HG03135 (cell line): ENCODE measurements around the gene TTC3.
"Not testable (repeated sequence)": the region's sequence is repeated elsewhere in the genome, so short reads cannot be mapped to it uniquely, and the experiment has no call there.

Source experiments
- ATAC-seq: cut with Tn5 transposase; IDR thresholded peaks from one replicate; pipeline ENCODE4 v1.9.1; 2021; ENCODE audit warnings: mild to moderate bottlenecking, moderate library complexity; ENCODE audit not compliant: unreplicated experiment

The TTC3 gene

DNA sequence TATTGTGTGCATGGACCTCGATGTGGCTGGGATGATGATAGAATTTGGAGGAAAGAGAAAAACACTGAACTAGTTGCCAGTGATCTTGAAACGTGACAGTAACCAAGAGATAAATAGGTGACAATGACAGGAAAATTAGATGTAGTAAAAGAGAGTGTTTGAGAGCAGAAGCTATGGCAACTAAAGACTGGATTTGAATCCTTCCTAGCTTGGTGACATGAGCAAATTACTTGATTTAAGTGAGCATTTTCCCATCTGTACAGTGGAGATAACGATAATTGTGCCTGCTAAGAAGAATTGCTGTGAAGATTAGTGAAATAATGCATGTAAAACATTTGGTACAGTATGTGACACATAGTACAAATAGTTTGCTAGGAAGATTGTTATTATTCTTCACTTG lies 12.7 kb downstream of the TTC3 start:
- ATAC-seq: no peak

DNA sequence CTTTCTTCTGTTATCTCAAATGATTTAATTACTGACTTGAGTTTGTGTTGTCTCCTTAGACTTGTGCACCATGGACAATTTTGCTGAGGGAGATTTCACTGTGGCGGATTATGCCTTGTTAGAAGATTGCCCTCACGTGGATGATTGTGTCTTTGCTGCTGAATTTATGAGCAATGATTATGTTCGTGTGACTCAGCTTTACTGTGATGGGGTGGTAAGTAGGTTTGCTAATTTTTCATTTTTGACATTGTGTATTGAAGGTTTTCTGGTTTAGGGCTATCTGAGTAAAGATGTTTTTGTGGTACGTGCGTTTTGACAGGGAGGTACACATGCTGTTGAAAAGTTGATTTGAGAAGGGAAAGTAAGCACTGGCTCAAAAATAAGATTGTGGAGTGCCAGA lies 14.1 kb downstream of the TTC3 start:
- no peak for ATAC-seq

DNA sequence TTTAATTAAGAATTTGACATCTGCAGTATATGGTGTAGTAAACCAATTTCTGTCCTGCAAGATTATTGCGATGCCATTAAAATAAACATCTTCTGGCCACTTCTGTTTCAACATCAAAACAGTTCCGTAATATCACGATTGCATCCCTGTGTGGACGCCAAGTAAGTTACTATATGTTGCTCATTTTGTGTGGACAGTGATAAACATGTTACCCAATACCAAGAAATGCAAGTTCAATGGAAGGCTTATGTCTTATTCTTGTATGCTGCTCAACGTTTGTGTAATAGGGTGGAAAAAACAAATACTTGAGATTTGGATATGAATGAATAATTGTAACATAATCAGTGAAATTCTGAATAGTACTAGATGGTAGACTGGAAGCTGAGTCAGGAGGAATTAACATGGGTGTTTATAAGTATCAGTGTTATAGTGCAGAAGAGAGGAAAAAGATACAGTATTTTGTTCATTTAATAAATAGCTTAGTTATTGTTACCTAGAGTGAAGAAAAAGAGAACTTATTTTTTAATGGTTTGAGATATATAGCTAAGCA lies 15.2 kb downstream of the TTC3 start:
- no peak for ATAC-seq

DNA sequence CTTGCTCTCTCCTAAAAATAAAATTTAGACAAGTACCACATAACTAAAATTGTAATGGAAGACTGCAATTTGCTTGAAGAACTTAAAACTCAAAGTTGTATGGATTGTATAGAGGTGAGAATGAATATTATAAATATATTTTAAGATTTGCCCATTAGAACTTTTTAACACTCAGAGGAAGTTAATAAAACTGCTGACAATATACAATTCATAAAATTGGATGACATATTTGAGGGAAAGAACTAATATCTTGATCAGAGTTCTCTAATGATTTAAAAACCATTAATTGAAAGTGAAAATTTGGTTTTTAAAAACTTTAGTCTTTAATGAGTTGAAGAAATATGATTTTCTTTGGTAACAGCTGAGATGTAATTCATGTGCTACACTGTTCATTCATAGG lies 20.9 kb downstream of the TTC3 start:
- no peak for ATAC-seq

DNA sequence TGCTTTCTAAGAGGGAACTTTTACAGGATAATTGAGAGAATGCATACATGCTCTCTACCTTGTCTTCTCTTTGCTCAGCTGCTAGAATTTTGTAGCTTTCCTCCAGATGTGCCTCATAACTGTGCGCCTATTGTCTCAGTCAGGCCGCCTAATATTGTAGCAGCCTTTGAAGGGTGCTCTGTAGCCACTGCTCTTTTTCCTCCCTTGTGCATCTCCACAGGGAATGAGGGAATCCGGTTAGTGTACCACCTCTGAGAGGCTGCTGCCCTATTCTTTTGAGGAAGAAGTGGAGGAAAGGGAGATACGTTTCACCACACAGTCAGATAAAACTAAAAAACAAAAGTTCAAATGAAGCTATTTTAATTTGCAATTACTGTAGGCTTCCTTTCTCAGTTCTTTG lies 22.8 kb downstream of the TTC3 start:
- ATAC-seq: no peak

DNA sequence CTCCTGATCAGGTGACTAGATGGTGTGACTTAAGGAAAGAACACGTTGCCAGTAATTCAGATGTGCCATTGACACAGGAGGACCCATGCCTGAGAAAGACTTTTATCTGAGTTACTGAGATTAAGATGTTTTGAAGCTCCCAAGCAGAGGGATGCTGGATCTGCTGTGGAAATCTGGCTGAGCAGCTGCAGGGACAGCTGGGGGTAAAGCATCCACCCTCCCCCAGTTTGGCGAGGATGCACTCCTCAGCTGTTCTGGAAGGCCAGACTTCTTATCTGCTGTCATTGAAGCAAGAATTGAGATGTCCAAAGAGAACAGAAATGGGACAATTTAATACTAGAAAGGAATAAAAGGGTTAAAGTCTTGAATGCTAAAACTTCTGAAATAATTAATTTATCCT lies 25.7 kb downstream of the TTC3 start:
- ATAC-seq: no peak

DNA sequence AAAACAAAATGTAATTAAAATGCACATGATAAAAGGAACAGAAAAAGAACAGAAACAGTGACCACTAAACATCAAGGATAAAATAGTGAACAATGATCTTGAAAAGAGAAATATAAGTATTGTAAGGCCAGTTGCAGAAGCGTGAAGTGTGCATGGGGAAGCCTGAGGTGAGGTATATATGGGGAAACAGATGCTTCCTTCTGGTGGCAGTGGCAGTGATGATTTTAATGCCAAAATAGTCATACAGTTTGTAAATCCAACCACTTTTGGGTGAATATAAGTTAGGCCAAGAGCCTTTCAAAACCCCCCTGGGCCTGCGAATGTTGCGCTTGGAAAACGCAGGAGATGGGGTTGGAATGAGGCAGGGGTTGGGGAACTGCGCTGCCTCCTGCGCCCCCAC lies 27.3 kb downstream of the TTC3 start:
- ATAC-seq: no peak

DNA sequence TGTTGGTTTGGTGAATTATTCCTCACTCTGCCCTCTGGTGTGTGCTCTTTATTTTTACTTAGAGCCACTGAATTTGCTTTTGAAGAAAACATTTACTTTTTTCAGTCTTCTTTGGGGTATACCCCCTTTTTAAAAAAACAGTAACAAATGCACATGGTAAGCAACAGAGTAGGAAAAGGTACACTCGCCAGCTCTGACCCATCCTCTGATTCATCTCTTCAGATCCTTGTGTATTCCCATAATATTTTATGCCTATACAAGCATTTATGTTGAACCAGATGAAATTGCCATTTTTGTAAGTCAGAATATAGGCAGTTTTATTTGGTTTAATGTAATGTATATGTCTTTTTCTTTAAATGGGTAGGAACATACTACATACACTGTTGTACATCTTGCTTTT lies 28.3 kb downstream of the TTC3 start:
- ATAC-seq: no peak

DNA sequence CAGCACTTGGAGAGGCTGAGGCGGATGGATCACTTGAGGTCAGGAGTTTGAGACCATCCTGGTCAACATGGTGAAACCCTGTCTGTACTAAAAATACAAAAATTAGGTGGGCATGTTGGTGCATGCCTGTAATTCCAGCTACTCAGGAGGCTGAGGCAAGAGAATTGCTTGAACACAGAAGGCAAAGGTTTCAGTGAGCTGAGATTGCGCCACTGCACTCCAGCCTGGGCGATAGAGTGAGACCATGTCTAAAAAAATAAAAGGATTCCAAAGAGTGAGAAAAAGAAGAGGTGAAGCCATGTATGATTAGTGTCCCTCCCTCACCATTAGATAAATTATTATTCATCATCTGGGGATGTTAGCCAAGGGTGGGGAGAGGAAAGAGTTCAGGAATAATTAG lies 29.7 kb downstream of the TTC3 start:
- ATAC-seq: not testable (repeated sequence)

DNA sequence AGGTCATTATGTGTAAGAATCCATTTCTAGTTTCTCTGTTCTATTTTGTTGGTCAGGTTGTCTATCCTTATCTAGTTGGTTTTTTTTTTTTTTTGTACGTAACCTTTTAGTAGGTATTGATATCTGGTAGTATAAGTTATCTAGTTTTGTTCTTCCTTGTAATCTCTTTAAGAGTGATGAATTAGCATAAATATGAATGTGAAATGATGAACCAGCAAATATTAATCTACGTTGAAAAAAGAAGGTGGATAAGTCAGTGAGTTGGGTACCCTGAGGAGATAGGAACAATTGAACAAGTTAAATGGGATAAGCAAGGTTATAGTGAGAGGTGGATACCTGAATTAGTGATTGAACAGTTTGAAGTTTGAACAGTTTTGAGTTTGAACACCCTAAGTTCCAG lies 33.9 kb downstream of the TTC3 start:
- no peak for ATAC-seq

DNA sequence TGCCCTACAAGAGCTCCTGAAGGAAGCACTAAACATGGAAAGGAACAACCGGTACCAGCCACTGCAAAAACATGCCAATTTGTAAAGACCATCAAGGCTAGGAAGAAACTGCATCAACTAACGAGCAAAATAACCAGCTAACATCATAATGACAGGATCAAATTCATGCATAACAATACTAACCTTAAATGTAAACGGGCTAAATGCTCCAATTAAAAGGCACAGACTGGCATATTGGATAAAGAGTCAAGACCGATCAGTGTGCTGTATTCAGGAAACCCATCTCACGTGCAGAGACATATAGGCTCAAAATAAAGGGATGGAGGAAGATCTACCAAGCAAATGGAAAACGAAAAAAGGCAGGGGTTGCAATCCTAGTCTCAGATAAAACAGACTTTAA lies 38.0 kb downstream of the TTC3 start:
- not testable (repeated sequence) for ATAC-seq

DNA sequence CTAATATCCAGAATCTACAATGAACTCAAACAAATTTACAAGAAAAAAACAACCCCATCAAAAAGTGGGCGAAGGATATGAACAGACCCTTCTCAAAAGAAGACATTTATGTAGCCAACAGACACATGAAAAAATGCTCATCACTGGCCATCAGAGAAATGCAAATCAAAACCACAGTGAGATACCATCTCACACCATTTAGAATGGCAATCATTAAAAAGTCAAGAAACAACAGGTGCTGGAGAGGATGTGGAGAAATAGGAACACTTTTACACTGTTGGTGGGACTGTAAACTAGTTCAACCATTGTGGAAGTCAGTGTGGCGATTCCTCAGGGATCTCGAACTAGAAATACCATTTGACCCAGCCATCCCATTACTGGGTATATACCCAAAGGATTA lies 41.2 kb downstream of the TTC3 start:
- ATAC-seq: not testable (repeated sequence)

DNA sequence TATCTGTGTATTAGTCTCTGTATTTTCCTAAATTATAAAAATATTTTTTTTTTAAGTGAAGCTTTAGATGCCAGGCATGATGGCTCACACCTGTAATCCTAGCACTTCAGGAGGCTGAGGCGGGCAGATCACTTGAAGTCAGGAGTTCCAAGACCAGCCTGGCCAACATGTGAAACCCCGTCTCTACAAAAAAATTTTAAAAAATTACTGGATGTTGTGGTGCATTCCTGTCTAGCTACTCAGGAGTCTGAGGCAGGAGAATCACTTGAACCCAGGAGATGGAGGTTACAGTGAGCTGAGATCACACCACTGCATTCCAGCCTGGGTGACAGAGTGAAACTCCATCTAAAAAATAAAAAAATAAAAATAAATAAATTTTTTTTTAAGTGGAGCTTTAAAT lies 43.4 kb downstream of the TTC3 start:
- ATAC-seq: not testable (repeated sequence)

DNA sequence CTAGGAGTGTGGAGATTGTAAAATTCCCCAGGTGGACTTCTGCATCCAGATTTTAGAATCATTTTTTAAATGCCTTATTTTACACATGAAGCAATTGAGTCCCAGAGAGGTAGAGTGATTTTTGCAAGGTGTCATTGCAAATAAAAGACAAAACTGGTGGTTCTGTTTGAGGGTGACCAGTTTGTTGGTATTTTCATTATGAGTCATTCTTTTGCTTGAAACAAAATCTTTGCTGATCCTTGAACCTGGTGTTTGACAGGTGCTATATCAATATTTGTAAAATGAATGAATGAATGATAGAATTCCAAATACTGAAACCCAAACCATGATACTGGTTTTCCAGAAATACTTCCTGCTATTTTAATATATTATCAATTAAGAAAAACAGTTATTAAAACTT lies 44.1 kb downstream of the TTC3 start:
- ATAC-seq: no peak

DNA sequence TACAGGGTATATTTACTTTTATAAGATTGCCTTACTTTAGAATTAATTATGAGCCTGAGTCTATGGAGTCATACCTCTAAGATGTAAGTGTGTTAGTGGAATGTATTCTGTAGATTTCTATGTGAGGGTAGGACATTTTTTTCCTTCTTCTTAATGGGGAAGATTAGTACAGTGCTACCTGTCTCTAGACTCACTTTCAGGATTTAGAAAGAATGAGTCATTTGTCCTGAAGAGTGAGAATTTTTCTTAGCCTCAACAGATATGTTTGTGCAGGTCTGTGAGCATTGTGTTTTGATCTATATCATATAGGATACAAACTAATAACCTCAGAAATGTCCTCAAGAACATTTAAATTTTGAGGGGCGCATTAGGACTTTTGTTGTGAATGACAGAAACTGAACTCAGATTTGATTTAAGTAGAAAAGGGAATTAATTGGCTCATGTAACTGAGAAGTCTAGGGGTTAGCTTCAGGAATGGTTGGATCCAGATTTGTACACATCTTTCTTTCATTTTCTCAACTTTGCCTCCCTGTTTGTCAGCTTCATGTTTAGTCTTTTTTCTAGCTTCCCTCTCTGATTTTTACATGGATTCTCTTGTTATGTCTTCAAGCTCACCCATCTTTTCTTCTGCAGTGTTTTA lies 45.3 kb downstream of the TTC3 start:
- no peak for ATAC-seq

DNA sequence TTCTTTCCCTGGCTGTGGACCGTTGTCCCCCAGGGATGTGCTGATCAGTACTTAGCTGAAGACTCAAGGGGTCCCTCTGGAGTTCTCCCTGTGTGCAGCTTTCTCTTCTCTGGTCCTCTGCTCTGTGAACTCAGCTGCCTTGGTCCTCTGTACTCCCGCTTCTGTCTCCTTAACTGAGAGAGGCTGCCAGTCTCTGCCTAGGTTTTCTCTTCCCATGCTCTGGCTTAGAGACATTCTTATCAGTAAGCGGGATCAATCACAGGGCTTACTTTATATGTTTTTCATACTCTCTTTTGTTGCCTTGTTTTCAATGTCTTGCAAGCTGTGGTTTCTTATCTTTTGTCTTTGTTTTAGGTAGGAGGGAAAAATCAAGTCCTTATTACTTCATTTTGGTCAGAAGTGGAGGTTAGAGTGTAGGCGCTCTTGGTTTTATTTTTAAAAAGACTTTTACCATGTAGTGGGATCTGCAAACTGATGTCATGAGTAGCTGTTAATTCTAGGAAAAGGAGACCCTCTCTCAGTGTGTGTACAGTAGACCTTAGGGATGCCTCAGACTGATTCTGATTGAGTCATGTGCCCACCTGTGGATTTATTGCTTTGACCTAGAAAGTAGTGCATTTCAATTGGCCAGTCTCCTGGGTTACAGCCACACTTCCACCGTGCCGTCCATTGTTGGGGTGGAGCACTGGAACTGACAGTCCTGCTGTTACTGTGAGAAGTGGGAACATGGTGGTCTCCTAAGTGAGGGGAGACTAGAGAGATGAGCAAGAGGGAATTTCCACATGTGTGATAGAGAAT lies 46.6 kb downstream of the TTC3 start:
- no peak for ATAC-seq

DNA sequence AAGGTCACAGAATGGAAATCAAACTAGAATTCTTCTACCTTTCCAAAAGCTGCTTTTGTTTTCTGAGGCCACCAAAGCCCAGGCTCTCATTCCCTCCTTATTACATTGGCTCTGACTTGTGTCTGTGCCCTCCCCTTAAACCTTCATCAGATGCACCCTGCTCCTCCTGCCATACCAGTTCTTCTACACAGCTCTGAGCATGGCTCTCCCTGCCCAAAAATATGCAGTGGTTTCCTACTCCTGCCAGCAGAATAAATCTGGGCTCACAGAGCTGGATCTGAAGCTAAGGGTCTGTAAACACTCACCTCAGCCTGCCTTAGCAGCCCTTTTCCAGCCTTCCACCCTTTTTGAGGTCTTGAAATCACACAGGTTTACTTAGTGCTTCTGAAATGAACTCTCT lies 55.0 kb downstream of the TTC3 start:
- no peak for ATAC-seq

DNA sequence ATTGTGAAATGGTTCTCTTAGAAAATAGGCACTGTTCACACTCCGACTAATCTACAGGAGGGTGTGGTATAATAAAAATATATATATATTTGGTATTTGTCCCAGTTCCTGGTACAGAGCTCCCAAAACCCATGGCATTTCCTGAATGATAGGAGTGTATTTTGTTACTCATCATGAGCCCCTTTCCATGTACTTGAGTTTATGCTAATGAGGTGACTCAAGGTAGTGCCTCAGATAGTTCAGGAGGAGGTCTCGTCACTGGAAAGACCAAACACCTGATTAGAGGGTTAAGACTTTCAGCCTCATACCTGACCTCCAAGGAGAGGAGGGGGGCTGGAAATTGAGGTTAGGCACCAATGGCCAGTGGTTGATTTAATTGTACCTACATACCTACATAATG lies 57.9 kb downstream of the TTC3 start:
- ATAC-seq: no peak

DNA sequence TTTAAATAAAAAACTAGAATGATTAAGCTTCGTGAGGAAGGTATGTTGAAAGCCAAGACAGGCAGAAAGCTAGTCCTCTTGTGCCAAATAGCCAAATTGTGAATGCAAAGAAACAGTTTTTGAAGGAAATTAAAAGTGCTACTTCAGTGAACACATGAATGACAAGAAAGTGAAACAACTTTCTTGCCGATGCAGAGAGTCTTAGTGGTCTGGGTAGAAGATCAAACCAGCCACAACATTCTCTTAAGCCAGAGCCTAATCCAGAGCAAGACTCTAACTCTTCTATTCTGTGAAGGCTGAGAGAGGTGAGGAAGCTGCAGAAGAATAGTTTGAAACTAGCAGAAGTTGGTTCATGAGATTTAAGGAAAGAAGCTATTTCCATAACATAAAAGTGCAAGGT lies 63.2 kb downstream of the TTC3 start:
- ATAC-seq: no peak

DNA sequence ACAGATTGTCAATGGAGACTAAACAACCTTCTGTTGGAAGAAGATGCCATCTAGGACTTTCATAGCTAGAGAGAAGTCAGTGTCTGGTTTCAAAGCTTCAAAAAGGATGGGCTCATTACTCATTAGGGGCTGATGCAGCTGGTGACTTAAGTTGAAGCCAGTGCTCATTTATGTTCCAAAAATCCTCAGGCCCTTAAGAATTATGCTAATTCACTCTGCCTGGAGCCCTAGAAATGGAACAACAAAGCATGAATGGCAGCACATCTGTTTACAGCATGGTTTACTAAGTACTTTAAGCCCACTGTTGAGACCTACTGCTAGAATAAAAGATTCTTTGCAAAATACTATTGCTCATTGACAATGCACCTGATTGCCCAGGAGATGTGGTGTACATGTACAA lies 63.7 kb downstream of the TTC3 start:
- no peak for ATAC-seq

DNA sequence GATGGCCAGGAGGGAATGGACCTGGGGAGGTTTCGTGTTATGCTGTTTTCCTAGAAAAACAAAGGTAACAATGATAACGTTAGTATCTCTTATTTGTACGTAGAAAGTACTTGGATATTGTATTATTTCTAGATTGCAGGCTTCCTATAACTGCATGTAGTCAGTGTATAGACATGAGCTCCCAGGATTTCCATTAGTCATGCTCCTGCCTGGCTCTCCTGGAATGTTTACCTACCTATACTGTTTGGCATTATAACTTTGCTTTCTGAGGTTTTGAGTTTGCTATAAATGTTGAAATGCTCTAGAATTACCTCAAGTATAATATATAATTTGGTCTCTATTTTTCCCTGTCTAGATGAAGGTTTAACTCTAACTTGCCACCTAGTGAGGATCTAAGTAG lies 66.1 kb downstream of the TTC3 start:
- ATAC-seq: no peak

DNA sequence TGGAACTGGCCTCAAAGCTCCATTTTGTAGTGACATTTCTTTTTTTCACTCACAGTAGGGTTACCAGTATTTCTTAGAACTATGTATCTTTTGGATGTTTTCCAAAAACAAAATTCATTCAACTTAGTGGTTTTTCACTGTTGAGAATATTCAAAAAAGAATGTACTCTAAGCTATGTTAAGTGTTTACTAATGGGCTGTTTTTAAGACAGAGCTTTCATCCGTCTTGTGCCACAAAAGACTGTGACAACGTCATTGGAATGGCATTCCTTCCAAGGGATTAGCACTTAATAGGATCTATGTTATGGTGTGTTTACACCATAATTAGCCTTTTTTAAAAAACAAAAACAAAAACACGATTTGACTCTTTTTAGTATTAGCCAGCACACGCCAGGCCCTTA lies 66.8 kb downstream of the TTC3 start:
- ATAC-seq: no peak
